HG03571 (cell line): ENCODE results near the gene PTPN5.
"Not testable (repeated sequence)": the region's sequence is repeated elsewhere in the genome, so short reads cannot be mapped to it uniquely, and the experiment has no call there.

Source experiments
- ATAC-seq: cut with Tn5 transposase; IDR thresholded peaks from one replicate; pipeline ENCODE4 v1.9.1; 2021; ENCODE audit not compliant: unreplicated experiment

PTPN5 gene

DNA sequence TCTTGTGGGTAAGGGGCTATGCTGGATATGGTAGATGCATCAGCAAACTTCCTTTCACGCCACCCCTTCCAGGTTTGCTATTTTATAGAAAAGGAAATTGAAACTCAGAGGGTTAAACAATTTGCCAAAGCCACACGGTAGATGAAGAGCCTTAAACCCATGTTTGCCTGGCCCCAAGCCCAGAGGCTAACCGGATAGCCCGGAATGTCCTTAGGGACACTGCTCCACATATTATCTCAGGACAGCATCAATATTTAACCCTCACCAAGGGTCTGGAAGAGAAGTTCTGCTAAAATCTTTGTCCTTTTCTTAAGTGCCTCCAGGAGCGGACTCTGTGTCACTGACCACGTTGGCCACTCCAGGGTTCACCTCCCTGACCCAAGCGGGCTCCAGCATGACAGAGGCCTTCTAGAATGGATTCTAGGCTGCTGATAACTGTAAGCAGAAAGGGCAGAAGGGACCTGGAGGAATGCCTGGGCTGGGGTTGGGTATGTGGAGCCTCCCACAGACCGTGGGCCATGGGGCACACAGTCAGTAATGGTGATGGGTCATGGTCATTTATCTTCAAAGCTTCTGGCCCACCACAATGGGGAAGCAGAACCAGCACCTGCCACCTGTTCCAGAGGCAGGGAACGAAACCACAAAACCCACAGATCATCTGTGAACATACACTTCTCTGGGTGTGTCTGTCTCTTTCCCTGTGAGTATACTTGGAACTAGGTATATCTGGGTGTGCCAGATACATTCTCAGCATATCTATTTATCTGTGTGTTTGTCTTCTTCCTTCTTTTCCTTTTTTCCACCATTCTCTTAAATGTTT lies 98.4 kb downstream of the PTPN5 start:
- no peak for ATAC-seq

DNA sequence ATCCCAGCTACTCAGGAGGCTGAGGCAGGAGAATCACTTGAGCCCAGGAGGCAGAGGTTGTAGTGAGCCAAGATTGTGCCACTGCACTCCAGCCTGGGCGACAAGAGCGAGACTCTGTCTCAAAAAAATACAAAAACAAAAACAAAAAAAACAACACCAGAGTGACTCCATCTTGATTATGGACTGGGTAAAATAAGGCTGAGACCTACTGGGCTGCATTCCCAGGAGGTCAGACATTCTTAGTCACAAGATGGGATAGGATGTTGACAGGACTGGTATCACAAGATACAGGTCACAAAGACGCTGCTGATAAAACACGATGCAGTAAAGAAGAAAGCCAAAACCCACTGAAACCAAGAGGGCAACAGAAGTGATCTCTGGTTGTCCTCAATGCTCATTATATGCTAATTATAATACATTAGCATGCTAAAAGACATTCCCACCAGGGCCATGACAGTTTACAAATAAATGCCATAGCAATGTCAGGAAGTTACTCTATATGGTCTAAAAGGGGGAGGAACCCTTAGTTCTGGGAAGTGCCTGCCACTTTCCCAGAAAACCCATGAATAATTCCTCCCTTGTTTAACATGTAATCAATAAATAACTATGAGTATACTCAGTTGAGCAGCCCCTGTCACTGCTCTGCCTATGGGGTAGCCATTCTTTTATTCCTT lies 100.0 kb downstream of the PTPN5 start:
- ATAC-seq = not testable (repeated sequence)

DNA sequence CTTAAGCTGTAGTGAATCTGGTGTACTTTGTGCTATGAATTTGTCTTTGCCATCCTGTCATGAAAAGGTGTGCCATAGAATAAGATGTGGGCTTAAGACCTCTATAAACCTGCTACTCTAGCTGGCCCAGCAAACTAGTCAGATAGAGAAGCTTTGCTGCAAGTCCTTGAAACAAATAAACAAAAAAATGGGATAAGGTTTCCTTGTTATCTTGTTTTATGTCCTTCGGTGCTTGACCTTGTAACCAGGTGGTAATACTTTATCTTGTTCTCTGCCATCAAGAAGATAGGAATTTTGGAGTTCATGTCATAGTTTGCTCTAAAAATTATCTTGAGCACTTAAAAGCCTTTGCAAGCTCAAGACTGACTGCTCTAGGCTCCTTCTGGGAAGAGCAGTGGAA lies 107.3 kb downstream of the PTPN5 start:
- ATAC-seq = no peak

DNA sequence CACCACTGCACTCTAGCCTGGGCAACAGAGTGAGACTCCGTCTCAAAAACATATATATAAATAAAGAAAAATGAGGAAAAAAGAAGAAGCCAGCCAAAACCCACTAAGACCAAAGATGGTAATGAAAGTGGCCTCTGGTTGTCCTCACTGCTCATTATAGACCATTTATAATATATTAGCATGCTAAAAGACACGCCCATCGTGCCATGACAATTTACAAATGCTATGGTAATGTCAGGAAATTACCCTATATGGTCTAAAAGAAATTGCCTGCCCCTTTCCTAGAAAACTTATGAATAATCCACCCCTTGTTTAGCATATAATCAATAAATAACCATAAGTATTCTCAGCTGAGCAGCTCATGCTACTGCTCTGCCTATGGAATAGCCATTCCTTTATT lies 109.1 kb downstream of the PTPN5 start:
- ATAC-seq = no peak

DNA sequence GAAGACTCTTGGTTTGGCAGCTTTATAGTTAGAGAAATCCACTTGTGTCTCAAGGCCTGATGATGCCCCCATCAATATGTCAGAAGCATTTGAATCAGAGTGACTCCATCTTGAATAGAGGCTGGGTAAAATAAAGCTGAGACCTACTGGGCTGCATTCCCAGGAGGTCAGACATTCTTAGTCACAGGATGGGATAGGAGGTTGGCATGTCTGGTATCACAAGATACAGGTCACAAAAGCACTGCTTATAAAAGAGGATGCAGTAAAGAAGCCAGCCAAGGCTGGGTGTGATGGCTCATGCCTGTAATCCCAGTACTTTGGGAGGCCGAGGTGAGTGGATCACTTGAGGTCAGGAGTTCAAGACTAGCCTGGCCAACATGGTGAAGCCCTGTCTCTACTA lies 109.6 kb downstream of the PTPN5 start:
- ATAC-seq = not testable (repeated sequence)
